ENCODE data around the gene C13orf46.

C13orf46 gene

DNA sequence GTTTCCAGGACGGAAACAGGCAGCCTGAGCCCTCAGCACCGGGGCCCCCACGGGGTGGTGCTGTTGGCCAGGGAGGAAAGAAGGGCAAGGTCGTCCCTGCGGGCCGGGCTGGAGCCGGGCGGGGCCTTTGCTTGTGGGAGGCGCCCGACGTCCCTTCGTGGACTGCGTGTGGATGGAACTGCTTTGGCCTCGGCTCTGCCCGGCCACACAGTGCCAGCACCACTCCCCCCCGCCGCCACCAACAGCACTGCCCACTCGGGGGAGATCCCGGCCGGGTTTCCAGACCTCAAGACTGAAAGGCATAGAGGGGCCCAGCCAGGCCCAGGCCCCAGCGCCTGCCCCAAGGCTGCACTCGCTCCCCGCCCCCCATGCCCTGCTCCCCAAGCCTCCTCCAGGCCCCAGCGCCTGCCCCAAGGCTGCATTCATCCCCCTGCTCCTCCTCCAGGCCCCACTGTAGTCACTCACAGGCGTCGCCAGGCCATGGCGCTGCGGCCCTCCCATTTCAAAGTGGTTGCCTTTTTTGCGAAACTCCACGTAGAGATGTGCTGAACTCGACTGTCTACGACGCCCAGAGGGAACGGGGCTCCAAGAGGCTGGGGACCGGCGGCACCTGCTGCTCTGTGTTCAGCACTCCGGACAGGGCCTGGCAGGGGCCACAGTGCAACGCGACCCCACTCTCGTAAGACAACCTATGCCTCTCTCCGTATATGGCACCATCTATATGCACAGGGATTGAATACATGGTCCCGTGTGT, 22.5 kb downstream of the C13orf46 start:
- H3K4me3 ChIP-seq (ENCODE audit: low read length), result no peak overlapping the region
- peak; percentile 77 for TF ChIP-seq CTCF (IDR thresholded peaks at IDR 0.05; ENCODE audit: insufficient read depth, low read depth, low read length, missing control alignments)
- DNase-seq (ENCODE audit: low read depth), result peak; percentile 72

DNA sequence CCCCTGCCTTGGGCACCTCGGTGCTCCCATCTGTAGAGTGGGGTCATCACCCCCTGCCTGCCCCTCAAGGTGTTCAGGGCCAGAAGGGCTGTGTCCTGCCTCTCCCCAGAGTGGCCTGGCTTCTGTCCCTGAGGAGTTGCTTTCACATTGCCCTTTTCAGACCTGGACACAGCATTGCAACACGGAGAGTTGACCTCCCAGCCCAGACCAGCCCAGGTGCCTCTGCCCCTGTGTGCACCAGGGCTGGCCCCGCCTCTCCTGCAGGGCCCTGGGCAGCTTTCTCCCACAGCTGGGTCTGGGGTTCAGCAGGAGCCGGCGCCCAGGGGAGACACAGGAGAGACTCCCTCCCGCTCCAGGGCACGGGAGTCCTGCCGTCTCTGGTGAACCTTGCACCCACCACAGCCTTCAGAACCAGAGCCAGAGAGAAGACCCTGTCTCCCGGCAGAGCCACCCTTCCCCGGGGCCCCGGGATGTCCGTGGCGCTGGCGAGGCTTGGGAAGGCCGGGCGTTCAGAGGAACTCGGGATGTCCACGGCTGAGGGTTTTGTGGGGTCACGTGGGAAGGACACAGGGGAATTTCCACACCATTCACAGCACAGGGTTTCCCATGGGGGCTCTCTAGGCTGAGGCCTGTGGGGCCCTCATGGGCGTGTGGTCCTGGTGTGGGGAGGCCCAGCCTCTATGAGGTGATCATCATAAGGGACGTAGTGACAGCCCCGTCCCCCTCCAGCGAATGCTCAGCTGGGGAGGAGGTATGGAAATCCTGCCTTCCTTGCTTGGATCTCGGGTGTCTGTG, 23.2 kb downstream of the C13orf46 start:
- DNase-seq (ENCODE audit: low read depth), result no peak
- no peak overlapping the region for H3K4me3 ChIP-seq (ENCODE audit: low read length)
- TF ChIP-seq CTCF (IDR thresholded peaks at IDR 0.05; ENCODE audit: insufficient read depth, low read depth, low read length, missing control alignments), result no peak

GRCh38 chr13:113949546-113949945, 24.3 kb downstream of the C13orf46 start:
- no peak for TF ChIP-seq CTCF (IDR thresholded peaks at IDR 0.05; ENCODE audit: insufficient read depth, low read depth, low read length, missing control alignments)
- DNase-seq (ENCODE audit: low read depth), result no peak
- H3K4me3 ChIP-seq (ENCODE audit: low read length), result no peak overlapping the region

DNA sequence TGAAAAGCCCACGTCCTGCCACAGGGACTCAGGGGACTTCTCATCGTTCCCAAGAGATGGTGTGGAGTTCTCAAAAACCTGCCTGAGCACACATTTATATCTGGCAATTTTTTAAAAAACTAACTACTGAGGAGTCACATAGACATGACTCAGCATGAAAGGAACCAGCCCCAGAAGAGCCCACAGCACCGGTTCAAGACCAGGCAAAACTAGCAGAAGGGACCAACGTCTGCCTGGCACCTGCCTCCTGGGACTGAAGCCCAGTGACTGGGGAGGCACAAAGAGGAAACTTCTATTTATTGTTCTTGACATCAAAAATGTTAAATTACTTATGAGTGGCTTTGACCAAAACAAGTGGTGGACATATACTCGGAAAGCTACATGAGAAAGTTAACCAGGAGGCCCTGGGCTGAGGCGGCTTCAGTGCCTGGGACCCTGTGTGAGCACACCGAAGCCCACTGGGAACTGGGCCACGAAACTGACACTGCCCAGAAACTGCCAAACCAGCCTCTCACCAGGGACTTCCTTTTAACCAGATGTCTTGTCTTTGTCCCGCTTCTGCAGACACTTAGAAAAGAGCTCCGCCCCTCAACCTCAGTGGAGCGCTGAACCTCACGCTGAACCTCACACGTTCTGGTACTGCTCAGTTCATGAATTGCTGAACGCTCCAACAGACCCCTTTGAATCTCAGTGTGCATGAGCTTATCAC, 25.7 kb downstream of the C13orf46 start:
- no peak overlapping the region for H3K4me3 ChIP-seq (ENCODE audit: low read length)
- no peak for DNase-seq (ENCODE audit: low read depth)
- TF ChIP-seq CTCF (IDR thresholded peaks at IDR 0.05; ENCODE audit: insufficient read depth, low read depth, low read length, missing control alignments), result no peak

- H3K4me3 ChIP-seq (ENCODE audit: low read length), result no peak overlapping the region
- DNase-seq (ENCODE audit: low read depth), result peak; percentile 64
- peak; percentile 79 for TF ChIP-seq CTCF (IDR thresholded peaks at IDR 0.05; ENCODE audit: insufficient read depth, low read depth, low read length, missing control alignments)
Observed at GRCh38 chr13:113947311-113948033, 26.4 kb downstream of the C13orf46 start.

- H3K4me3 ChIP-seq (ENCODE audit: low read length), result no peak overlapping the region
- DNase-seq (ENCODE audit: low read depth), result no peak
- no peak for TF ChIP-seq CTCF (IDR thresholded peaks at IDR 0.05; ENCODE audit: insufficient read depth, low read depth, low read length, missing control alignments)
Observed at GRCh38 chr13:113946409-113947181, 27.3 kb downstream of the C13orf46 start.

Measured in epithelial cell of esophagus (primary cell).